IPS-18a (cell line): Measurements from ENCODE around the gene PLCG2.

Experiments
- H3K27ac ChIP-seq: one replicate; pipeline ENCODE4 v1.5.1; 2013; ENCODE audit warnings: low read length
- H3K27me3 ChIP-seq: one replicate; pipeline ENCODE4 v1.6.1; 2013; ENCODE audit warnings: mild to moderate bottlenecking, low read length; ENCODE audit not compliant: control insufficient read depth, insufficient read depth
- H3K36me3 ChIP-seq: one replicate; pipeline ENCODE4 v1.6.1; 2013; ENCODE audit warnings: low read depth, low read length; ENCODE audit not compliant: control insufficient read depth
- H3K4me1 ChIP-seq: one replicate; pipeline ENCODE4 v1.6.1; 2013; ENCODE audit warnings: low read depth, low read length; ENCODE audit not compliant: control insufficient read depth
- H3K4me3 ChIP-seq: one replicate; pipeline ENCODE4 v1.5.1; 2013; ENCODE audit warnings: low read length
- H3K9ac ChIP-seq: one replicate; pipeline ENCODE4 v1.6.1; 2013; ENCODE audit warnings: mild to moderate bottlenecking, low read length, moderate library complexity
- H3K9me3 ChIP-seq: one replicate; pipeline ENCODE4 v1.6.1; 2013; ENCODE audit warnings: low read depth, low read length; ENCODE audit not compliant: control insufficient read depth

PLCG2 gene

DNA sequence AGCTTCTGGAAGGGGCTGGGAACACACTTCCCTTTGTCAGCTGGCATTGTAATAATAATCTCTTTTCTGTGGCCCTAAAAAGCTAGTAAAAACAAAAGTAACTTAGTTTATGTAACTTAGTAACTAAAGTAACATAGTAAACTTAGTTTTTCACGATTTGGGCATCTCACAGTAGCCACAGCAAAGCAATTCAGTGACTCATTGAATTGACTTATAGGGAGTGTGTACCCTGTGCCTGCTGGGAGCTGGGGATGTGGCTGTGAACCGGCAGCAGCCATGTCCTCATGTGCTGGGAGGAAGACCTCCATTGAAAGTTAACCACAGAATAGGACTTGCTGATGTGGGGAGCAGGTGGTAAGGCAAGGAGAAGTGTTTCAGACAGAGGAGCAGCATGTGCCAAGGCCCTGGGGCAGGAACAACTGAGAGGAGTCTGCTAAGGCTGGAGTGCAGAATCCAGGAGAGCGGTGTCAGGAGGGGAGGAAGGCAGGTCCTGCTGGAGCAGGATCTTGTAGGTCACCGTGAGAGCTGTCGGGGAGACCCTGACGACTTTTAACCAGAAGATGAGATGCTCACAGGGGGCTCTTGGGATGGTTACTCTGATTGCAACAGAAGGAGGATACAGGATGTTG lies 112.8 kb downstream of the PLCG2 start:
- Histone ChIP-seq H3K4me1 (no peaks in the 10 kb centered on the region), H3K9ac (no peak overlapping the region), H3K27ac (no peak overlapping the region), H3K27me3 (no peaks in the 10 kb centered on the region), H3K4me3 (no peak overlapping the region), H3K36me3 (no peaks in the 10 kb centered on the region), H3K9me3 (no peaks in the 10 kb centered on the region)

DNA sequence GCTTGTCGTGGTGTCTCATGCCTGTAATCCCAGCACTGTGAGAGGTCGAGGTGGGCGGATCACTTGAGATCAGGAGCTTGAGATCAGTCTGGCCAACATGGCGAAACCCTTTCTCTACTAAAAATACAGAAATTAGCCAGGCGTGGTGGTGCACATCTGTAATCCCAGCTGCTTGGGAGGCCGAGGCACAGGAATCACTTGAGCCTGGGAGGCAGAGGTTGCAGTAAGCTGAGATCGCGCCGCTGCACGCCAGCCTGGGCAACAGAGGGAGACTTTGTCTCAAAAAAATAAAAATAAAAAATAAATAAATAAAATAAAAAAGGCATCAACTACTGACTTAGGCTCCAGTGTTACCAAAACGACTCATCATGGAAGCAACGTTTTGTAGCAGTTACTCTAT lies 115.5 kb downstream of the PLCG2 start:
- Histone ChIP-seq H3K9ac (no peak overlapping the region), H3K4me1 (no peaks in the 10 kb centered on the region), H3K36me3 (no peaks in the 10 kb centered on the region), H3K27ac (no peak overlapping the region), H3K9me3 (no peaks in the 10 kb centered on the region), H3K27me3 (no peaks in the 10 kb centered on the region), H3K4me3 (no peak overlapping the region)

DNA sequence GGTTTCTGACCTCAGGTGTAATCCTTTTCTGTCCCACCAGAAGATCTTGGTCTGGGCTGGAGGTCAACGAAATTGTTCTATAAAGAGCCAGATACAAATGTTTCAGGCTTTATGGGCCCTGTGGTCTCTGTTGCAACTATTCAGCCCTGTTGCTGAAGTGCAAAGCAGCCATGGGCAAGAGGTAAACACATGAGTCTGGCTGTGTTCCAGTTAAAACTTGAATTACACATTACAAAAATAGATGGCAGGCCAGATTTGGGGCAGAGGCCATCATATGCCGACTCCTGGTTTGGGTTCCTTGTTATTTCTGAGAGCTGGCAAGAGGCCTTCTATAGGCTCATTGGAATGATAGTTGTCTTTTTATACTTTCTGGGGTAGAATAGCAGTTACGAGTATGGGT lies 117.8 kb downstream of the PLCG2 start:
- no peak overlapping the region for H3K4me3 ChIP-seq
- H3K36me3 ChIP-seq = no peaks in the 10 kb centered on the region
- H3K9me3 ChIP-seq = no peaks in the 10 kb centered on the region
- H3K4me1 ChIP-seq = no peaks in the 10 kb centered on the region
- H3K27me3 ChIP-seq = no peaks in the 10 kb centered on the region
- no peak overlapping the region for H3K9ac ChIP-seq
- no peak overlapping the region for H3K27ac ChIP-seq

GRCh38 chr16:81899601-81900000 lies 120.5 kb downstream of the PLCG2 start:
- H3K9me3 ChIP-seq = no peaks in the 10 kb centered on the region
- H3K36me3 ChIP-seq = no peaks in the 10 kb centered on the region
- H3K27me3 ChIP-seq = no peaks in the 10 kb centered on the region
- no peak overlapping the region for H3K27ac ChIP-seq
- no peak overlapping the region for H3K9ac ChIP-seq
- no peaks in the 10 kb centered on the region for H3K4me1 ChIP-seq
- no peak overlapping the region for H3K4me3 ChIP-seq

- H3K4me3 ChIP-seq = no peak overlapping the region
- no peaks in the 10 kb centered on the region for H3K27me3 ChIP-seq
- H3K36me3 ChIP-seq = no peaks in the 10 kb centered on the region
- H3K9ac ChIP-seq = no peak overlapping the region
- no peaks in the 10 kb centered on the region for H3K4me1 ChIP-seq
- no peaks in the 10 kb centered on the region for H3K9me3 ChIP-seq
- H3K27ac ChIP-seq = no peak overlapping the region
Measured at GRCh38 chr16:81900014-81900413, 120.9 kb downstream of the PLCG2 start.

- no peaks in the 10 kb centered on the region for H3K36me3 ChIP-seq
Measured at GRCh38 chr16:81900456-81900855, 121.4 kb downstream of the PLCG2 start.

DNA sequence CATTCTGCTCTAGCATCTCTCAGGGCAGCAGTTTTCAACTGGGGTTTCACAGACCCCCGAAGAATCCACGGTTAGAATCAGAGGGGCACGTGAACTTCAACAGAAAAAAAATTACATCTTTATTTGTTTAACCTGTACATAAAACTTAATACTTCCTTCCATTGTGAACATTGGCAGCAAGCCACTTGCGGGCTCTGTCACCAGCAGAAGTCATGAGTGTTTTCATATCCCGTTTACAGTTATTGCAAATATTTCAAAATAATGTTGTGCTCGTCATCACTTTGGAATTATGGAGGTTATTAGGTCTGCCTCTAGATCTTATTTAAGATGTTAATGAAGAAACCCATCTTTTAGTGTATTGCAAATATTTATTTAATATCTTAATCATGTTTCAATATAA lies 122.4 kb downstream of the PLCG2 start:
- Histone ChIP-seq H3K27me3 (no peaks in the 10 kb centered on the region), H3K27ac (no peak overlapping the region), H3K9me3 (no peaks in the 10 kb centered on the region), H3K4me1 (no peaks in the 10 kb centered on the region), H3K36me3 (no peaks in the 10 kb centered on the region), H3K9ac (no peak overlapping the region), H3K4me3 (no peak overlapping the region)

More at GRCh38 chr16:81900456-81900855, 121.4 kb downstream of the PLCG2 start:
- H3K4me3 ChIP-seq = no peak overlapping the region
- no peak overlapping the region for H3K27ac ChIP-seq
- no peak overlapping the region for H3K9ac ChIP-seq
- H3K4me1 ChIP-seq = no peaks in the 10 kb centered on the region
- no peaks in the 10 kb centered on the region for H3K27me3 ChIP-seq
- no peaks in the 10 kb centered on the region for H3K9me3 ChIP-seq

DNA sequence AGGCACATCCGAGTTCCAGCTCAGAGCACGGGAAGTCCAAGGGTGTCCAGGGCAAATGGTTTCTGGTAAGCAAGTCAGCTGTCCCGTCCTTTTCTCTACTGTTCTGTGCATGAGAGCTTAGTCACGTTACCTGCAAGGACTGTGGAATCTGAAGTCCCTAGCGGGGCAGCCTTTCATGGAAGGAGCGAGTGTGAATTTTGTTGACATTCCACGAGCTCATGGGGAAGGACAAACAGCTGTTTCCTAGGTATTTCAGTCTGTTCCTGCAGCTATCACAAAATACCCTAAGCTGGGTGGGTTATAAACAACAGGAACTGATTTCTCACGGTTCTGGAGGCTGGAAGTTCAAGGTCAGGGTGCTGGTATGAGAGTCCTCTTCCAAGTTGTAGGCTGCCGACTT lies 122.9 kb downstream of the PLCG2 start:
- no peaks in the 10 kb centered on the region for H3K36me3 ChIP-seq
- no peak overlapping the region for H3K9ac ChIP-seq
- no peaks in the 10 kb centered on the region for H3K27me3 ChIP-seq
- H3K9me3 ChIP-seq = no peaks in the 10 kb centered on the region
- no peak overlapping the region for H3K27ac ChIP-seq
- H3K4me1 ChIP-seq = no peaks in the 10 kb centered on the region
- no peak overlapping the region for H3K4me3 ChIP-seq

- no peaks in the 10 kb centered on the region for H3K36me3 ChIP-seq
- no peaks in the 10 kb centered on the region for H3K27me3 ChIP-seq
- H3K4me1 ChIP-seq = no peaks in the 10 kb centered on the region
- H3K9me3 ChIP-seq = no peaks in the 10 kb centered on the region
- no peak overlapping the region for H3K4me3 ChIP-seq
- H3K9ac ChIP-seq = no peak overlapping the region
- H3K27ac ChIP-seq = no peak overlapping the region
Measured at GRCh38 chr16:81904320-81904719, 125.2 kb downstream of the PLCG2 start.

- Histone ChIP-seq H3K9me3 (no peaks in the 10 kb centered on the region), H3K4me1 (no peaks in the 10 kb centered on the region), H3K27me3 (no peaks in the 10 kb centered on the region), H3K9ac (no peak overlapping the region), H3K4me3 (no peak overlapping the region), H3K27ac (no peak overlapping the region), H3K36me3 (no peaks in the 10 kb centered on the region)
Measured at GRCh38 chr16:81905277-81905676, 126.2 kb downstream of the PLCG2 start.

DNA sequence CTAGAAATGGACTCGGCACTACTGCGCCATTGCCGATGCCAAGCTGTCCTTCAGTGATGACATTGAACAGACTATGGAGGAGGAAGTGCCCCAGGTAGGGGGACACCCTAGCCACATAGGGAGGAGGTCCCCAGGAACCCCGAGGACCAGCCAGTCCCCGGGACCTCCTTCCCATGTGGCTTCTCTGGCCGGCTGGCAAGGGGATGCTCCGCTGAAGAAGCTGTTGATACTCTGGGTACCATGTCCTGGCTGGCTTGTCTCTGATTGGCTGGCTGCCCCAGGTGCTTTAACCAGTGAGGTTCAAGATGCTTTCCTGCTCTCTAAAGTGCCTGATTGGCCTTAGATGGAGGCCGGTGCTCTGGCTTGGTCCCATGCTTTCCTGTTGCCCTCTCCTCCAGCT lies 128.6 kb downstream of the PLCG2 start:
- H3K9ac ChIP-seq = no peak overlapping the region
- no peaks in the 10 kb centered on the region for H3K9me3 ChIP-seq
- H3K4me3 ChIP-seq = no peak overlapping the region
- no peak overlapping the region for H3K27ac ChIP-seq
- H3K36me3 ChIP-seq = no peaks in the 10 kb centered on the region
- H3K4me1 ChIP-seq = no peaks in the 10 kb centered on the region
- no peaks in the 10 kb centered on the region for H3K27me3 ChIP-seq

DNA sequence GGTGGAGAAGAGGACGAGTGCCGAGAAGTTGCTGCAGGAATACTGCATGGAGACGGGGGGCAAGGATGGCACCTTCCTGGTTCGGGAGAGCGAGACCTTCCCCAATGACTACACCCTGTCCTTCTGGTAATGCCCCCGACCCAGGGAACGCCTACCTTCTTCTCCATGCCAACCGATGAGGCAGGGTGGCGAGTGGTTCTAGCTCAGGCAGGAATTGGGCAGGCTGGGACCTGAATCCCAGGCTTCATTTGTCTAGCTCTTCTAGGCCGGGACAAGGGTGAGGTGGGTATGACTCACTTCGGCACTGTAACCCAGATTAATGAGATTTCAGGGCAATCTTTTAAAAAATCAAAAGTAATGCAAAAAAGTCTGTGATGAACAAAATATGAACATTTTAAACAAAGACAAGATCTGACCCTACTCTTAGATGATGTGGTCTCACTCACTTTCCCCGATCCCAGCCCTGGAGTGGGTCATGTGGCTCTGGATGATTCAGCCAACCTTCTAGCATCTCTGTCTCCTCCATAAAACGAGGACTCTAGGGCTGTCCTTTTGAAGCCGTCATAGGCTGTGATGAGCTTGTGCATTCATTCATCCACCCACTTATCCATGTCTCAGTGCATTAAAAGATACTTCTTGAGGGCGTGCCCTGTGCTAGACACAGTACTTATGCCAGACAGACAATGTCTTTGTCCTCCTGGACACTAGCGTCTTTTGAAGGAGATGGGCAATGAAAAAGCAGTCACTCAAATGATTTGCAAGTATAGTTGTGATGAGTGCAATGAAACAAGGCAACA lies 129.6 kb downstream of the PLCG2 start:
- Histone ChIP-seq H3K36me3 (no peaks in the 10 kb centered on the region), H3K4me1 (no peaks in the 10 kb centered on the region), H3K27ac (no peak overlapping the region), H3K27me3 (no peaks in the 10 kb centered on the region), H3K9ac (no peak overlapping the region), H3K4me3 (no peak overlapping the region), H3K9me3 (no peaks in the 10 kb centered on the region)
